ENCODE data around the gene ZACN.

ZACN gene

DNA sequence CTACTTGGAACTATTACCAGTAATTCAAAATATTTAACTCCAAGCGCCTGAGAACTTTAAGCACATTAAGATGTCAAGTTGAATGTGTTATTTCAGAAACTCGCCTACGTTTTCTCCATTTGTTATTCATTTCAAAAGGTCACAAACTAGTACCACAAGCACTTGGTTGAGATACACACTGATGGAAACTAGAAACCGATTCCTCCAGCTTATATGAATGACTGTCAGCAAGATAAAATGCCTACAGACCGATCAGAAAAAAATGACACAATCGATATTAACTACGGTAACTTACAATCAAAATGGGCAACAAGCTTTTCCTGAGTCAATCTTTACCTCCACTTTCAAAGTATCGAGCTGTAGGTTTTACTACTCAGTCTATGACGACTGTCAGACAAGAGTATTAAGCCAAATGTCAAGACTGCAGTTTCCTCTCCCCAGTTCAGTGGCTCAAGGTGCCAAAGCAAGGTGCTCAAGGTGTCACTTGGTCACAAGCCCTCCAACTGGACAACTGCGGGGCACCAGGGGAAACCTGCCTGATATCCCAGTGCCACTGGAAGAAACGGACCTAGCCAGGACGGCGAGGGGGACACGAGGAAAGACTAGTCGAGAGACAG, 7.3 kb upstream of the ZACN start:
- TF ChIP-seq EZH2phosphoT487 (IDR thresholded peaks at IDR 0.05; ENCODE audit: borderline replicate concordance) (no peak), CTCF (conservative IDR thresholded peaks at IDR 0.05; ENCODE audit: low read length) (no peak)

DNA sequence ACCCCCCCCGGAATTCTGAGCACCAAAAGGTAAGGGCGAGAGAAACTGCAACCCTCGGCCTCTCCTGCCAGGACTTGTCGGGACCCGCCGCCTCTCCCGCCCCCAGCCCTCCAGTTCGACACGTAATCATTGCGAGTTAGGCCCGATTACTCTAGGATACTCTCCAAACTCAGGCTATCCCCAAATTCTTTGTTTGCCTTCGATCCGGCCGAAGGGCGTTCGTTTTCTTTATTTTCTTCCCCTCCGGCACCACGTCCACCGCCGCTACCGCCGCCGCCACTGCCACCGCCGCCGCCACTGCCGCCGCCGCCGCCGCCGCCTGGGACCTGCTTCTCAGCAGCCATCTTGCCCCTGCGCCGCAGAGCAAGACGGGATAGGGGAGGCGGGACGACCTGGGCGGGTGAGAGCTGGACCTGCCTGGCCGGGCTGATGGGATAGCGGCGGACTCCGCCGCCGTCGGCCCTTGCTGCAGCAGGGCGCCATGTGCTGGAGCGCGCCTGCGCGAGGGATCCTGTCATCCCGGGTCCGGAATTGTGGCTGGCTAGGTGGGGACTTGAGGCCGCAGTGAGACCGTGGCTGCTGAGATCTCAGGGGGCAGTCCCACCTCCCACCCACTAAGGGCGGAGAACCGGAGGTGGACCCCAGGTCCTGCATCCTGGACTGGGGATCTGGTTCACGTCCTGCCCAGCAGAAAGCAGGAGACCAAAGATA, 6.7 kb upstream of the ZACN start, which contains the start of gene SRP68:
SRP68 (minus strand) TSS at position 370 of the 711 bp plus-strand sequence; CDS start at position 344, 26 bp downstream.
- Histone ChIP-seq H3K79me2 (ENCODE audit: insufficient read depth, low read length) (peaks cover 50% of the 10 kb centered on the region), H3F3A (ENCODE audit: low read depth) (no peaks in the 10 kb centered on the region), H3K27me3 (ENCODE audit: insufficient read depth, low read length, poor library complexity, severe bottlenecking) (no peaks in the 10 kb centered on the region), H3K9me2 (replicated peaks; ENCODE audit: low read depth, low read length) (no peaks in the 10 kb centered on the region), H3K4me2 (ENCODE audit: low read depth, low read length, poor library complexity, severe bottlenecking) (peak within 1 kb of the TSS; percentile 91), H3K4me3 (ENCODE audit: low read length, poor library complexity, severe bottlenecking) (peak within 1 kb of the TSS; percentile 85), H2AFZ (ENCODE audit: low read length) (peak within 1 kb of the TSS; percentile 96), H3K36me3 (ENCODE audit: insufficient read depth, low read length) (peaks cover 10% of the 10 kb centered on the region; the same call in 1 of the 2 replicates), H4K20me1 (ENCODE audit: insufficient read depth, low read length, poor library complexity, severe bottlenecking) (peaks cover 16% of the 10 kb centered on the region), H3K9me3 (ENCODE audit: insufficient read depth, low read depth, low read length) (no peaks in the 10 kb centered on the region), H3K4me1 (ENCODE audit: insufficient read depth, low read length, poor library complexity, severe bottlenecking) (peaks cover 14% of the 10 kb centered on the region), H3K9ac (ENCODE audit: low read depth, low read length, poor library complexity, severe bottlenecking) (peak within 1 kb of the TSS; percentile 89)
- TF ChIP-seq EZH2phosphoT487 (IDR thresholded peaks at IDR 0.05; ENCODE audit: borderline replicate concordance) (no peak), CTCF (conservative IDR thresholded peaks at IDR 0.05; ENCODE audit: low read length) (no peak)

More for the DNA sequence above, 7.3 kb upstream of the ZACN start:
- Histone ChIP-seq H3K4me3 (ENCODE audit: low read length, poor library complexity, severe bottlenecking) (peak overlapping the region; percentile 85), H4K20me1 (ENCODE audit: insufficient read depth, low read length, poor library complexity, severe bottlenecking) (peaks cover 16% of the 10 kb centered on the region), H3K27me3 (ENCODE audit: insufficient read depth, low read length, poor library complexity, severe bottlenecking) (no peaks in the 10 kb centered on the region), H3K4me2 (ENCODE audit: low read depth, low read length, poor library complexity, severe bottlenecking) (peak overlapping the region; percentile 91), H3K79me2 (ENCODE audit: insufficient read depth, low read length) (peaks cover 55% of the 10 kb centered on the region), H3K9me2 (replicated peaks; ENCODE audit: low read depth, low read length) (no peaks in the 10 kb centered on the region), H3K9ac (ENCODE audit: low read depth, low read length, poor library complexity, severe bottlenecking) (peak overlapping the region; percentile 89), H3F3A (ENCODE audit: low read depth) (no peaks in the 10 kb centered on the region), H2AFZ (ENCODE audit: low read length) (peak overlapping the region; percentile 96), H3K36me3 (ENCODE audit: insufficient read depth, low read length) (peaks cover 17% of the 10 kb centered on the region; the same call in 1 of the 2 replicates), H3K9me3 (ENCODE audit: insufficient read depth, low read depth, low read length) (no peaks in the 10 kb centered on the region), H3K4me1 (ENCODE audit: insufficient read depth, low read length, poor library complexity, severe bottlenecking) (peaks cover 14% of the 10 kb centered on the region)

DNA sequence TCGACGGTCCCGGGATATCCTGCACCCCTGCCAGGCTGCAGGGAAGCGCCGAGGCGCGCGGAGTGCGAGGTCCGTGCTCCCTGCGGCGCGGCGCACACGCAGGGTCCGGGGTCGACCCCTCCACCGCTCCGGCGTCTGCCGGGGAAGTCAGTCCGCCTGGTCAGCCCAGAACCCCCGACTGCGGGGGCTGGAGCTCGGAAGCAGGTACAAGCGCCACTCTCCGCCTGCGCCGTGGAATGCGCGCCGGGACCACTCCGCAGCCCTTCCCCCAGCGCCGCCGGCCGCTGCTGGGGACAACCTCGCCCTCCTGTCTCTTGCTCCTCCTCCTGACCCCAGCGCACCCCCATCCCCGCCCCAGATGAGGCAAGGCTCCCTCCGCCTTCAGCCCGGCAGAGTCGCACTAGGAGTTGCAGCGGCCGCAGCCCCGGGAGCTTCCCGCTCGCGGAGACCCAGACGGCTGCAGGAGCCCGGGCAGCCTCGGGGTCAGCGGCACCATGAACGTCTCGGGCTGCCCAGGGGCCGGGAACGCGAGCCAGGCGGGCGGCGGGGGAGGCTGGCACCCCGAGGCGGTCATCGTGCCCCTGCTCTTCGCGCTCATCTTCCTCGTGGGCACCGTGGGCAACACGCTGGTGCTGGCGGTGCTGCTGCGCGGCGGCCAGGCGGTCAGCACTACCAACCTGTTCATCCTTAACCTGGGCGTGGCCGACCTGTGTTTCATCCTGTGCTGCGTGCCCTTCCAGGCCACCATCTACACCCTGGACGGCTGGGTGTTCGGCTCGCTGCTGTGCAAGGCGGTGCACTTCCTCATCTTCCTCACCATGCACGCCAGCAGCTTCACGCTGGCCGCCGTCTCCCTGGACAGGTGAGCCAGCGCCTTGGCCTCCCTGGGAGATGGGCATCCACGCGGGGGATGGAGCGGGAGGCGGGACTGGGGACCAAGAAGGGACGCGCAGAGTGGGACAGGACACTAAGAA, 4.3 kb upstream of the ZACN start, which contains the start of gene GALR2:
GALR2 (plus strand) TSS at position 392 of the 974 bp plus-strand sequence; CDS start at position 495, 103 bp downstream.
- Histone ChIP-seq H3K9ac (ENCODE audit: low read depth, low read length, poor library complexity, severe bottlenecking) (no peak within 1 kb of the TSS), H3K9me3 (ENCODE audit: insufficient read depth, low read depth, low read length) (no peaks in the 10 kb centered on the region), H3K9me2 (replicated peaks; ENCODE audit: low read depth, low read length) (no peaks in the 10 kb centered on the region), H3K4me1 (ENCODE audit: insufficient read depth, low read length, poor library complexity, severe bottlenecking) (peaks cover 14% of the 10 kb centered on the region), H3K79me2 (ENCODE audit: insufficient read depth, low read length) (peaks cover 32% of the 10 kb centered on the region), H3K36me3 (ENCODE audit: insufficient read depth, low read length) (no peaks in the 10 kb centered on the region), H3K4me3 (ENCODE audit: low read length, poor library complexity, severe bottlenecking) (no peak within 1 kb of the TSS), H3K27me3 (ENCODE audit: insufficient read depth, low read length, poor library complexity, severe bottlenecking) (no peaks in the 10 kb centered on the region), H3F3A (ENCODE audit: low read depth) (no peaks in the 10 kb centered on the region), H2AFZ (ENCODE audit: low read length) (no peak within 1 kb of the TSS), H4K20me1 (ENCODE audit: insufficient read depth, low read length, poor library complexity, severe bottlenecking) (peaks cover 12% of the 10 kb centered on the region), H3K4me2 (ENCODE audit: low read depth, low read length, poor library complexity, severe bottlenecking) (no peak within 1 kb of the TSS)
- no peak for TF ChIP-seq EZH2phosphoT487 (IDR thresholded peaks at IDR 0.05; ENCODE audit: borderline replicate concordance)
- TF ChIP-seq CTCF (conservative IDR thresholded peaks at IDR 0.05; ENCODE audit: low read length), result no peak

Measured in Loucy (cell line).